ENCODE data around the gene FGF14. TPM values are rescaled to one million over a fixed set of nuclear protein-coding genes. Genes with fewer than 3 reads are reported as not detected.
"Not testable (repeated sequence)": the region's sequence is repeated elsewhere in the genome, so short reads cannot be mapped to it uniquely, and the experiment has no call there.

Gene FGF14
- total RNA-seq, 2 donors from 2014 or later: 1.3 to 3.7 TPM

- DNase-seq: no peak
- no peak for ATAC-seq
- intact Hi-C loops (cut with DNase I): no loop called here
Measured at GRCh38 chr13:102035969-102036368, 365.9 kb downstream of the FGF14 start.

- ATAC-seq (no peak), DNase-seq (no peak)
- intact Hi-C loops (cut with DNase I): no loop called here
Measured at GRCh38 chr13:102033857-102034331, 368.0 kb downstream of the FGF14 start.

- intact Hi-C loops (cut with DNase I): no loop called here
- ATAC-seq: no peak
- DNase-seq: no peak
Measured at GRCh38 chr13:102033386-102033785, 368.5 kb downstream of the FGF14 start.

GRCh38 chr13:102028868-102029267 lies 373.0 kb downstream of the FGF14 start:
- intact Hi-C loops (cut with DNase I): no loop called here
- DNase-seq (no peak), ATAC-seq (no peak)

GRCh38 chr13:102028206-102028605 lies 373.6 kb downstream of the FGF14 start:
- ATAC-seq (no peak), DNase-seq (no peak)
- intact Hi-C loops (cut with DNase I): no loop called here

GRCh38 chr13:102021777-102022176 lies 380.1 kb downstream of the FGF14 start:
- DNase-seq: no peak
- no peak for ATAC-seq
- intact Hi-C loops (cut with DNase I): no loop called here

GRCh38 chr13:102020611-102021216 lies 381.1 kb downstream of the FGF14 start:
- ATAC-seq (no peak), DNase-seq (no peak)
- intact Hi-C loops (cut with DNase I): no loop called here

- no peak for DNase-seq
- intact Hi-C loops (cut with DNase I): no loop called here
- no peak for ATAC-seq
Measured at GRCh38 chr13:102018716-102019115, 383.1 kb downstream of the FGF14 start.

- DNase-seq: no peak
- intact Hi-C loops (cut with DNase I): no loop called here
- no peak for ATAC-seq
Measured at GRCh38 chr13:102017248-102017647, 384.6 kb downstream of the FGF14 start.

GRCh38 chr13:102012299-102013293 lies 389.3 kb downstream of the FGF14 start:
- intact Hi-C loops (cut with DNase I): no loop called here
- DNase-seq (peak; percentile 41), ATAC-seq (peak; percentile 93 to 95)

- DNase-seq; intact Hi-C loops (cut with DNase I): not testable (repeated sequence)
- ATAC-seq: peak in 1 of 2 donors; percentile 59
Measured at GRCh38 chr13:102011455-102011854, 390.4 kb downstream of the FGF14 start.

GRCh38 chr13:102003848-102004570 lies 397.8 kb downstream of the FGF14 start:
- intact Hi-C loops (cut with DNase I): no loop called here
- peak; percentile 41 to 48 for ATAC-seq

GRCh38 chr13:102002287-102002686 lies 399.6 kb downstream of the FGF14 start:
- intact Hi-C loops (cut with DNase I): no loop called here
- no peak for DNase-seq
- peak; percentile 30 to 74 for ATAC-seq

More at GRCh38 chr13:102003848-102004570, 397.8 kb downstream of the FGF14 start:
- no peak for DNase-seq

- ATAC-seq: no peak
- intact Hi-C loops (cut with DNase I): no loop called here
- no peak for DNase-seq
Measured at GRCh38 chr13:102000764-102001163, 401.1 kb downstream of the FGF14 start.

- no peak for ATAC-seq
- intact Hi-C loops (cut with DNase I): no loop called here
- DNase-seq: no peak
Measured at GRCh38 chr13:101998129-101998528, 403.7 kb downstream of the FGF14 start.

- DNase-seq (no peak), ATAC-seq (no peak)
- intact Hi-C loops (cut with DNase I): no loop called here
Measured at GRCh38 chr13:101996954-101997353, 404.9 kb downstream of the FGF14 start.

- DNase-seq (no peak), ATAC-seq (no peak)
- intact Hi-C loops (cut with DNase I): no loop called here
Measured at GRCh38 chr13:101989798-101990350, 412.0 kb downstream of the FGF14 start.

GRCh38 chr13:101988140-101988539 lies 413.7 kb downstream of the FGF14 start:
- intact Hi-C loops (cut with DNase I): no loop called here

GRCh38 chr13:101986316-101986715 lies 415.5 kb downstream of the FGF14 start:
- intact Hi-C loops (cut with DNase I): no loop called here
- DNase-seq: no peak

More at GRCh38 chr13:101988140-101988539, 413.7 kb downstream of the FGF14 start:
- no peak for ATAC-seq
- no peak for DNase-seq

More at GRCh38 chr13:101986316-101986715, 415.5 kb downstream of the FGF14 start:
- no peak for ATAC-seq
